Fibroblast of lung (primary cell): Measurements from ENCODE around the gene NCBP2.

Source experiments
- EZH2 ChIP-seq: IDR thresholded peaks from 2 replicates; pipeline ENCODE4 v1.5.1; 2012; ENCODE audit warnings: low read length, control low read depth, mild to moderate bottlenecking; ENCODE audit errors: missing control alignments
- TF ChIP-seq, protein P1 (sequence below), 2 donors: IDR thresholded peaks in 1 of 2; conservative IDR thresholded peaks in 1 of 2; 1 replicate in 1 of 2; 2 replicates in 1 of 2; pipeline ENCODE4 v1.5.1; 2011 to 2012; ENCODE audit warnings: low read length in 2 of 2, control low read depth in 1 of 2, inconsistent platforms in 1 of 2, low read depth in 1 of 2, mild to moderate bottlenecking in 1 of 2

DNA sequence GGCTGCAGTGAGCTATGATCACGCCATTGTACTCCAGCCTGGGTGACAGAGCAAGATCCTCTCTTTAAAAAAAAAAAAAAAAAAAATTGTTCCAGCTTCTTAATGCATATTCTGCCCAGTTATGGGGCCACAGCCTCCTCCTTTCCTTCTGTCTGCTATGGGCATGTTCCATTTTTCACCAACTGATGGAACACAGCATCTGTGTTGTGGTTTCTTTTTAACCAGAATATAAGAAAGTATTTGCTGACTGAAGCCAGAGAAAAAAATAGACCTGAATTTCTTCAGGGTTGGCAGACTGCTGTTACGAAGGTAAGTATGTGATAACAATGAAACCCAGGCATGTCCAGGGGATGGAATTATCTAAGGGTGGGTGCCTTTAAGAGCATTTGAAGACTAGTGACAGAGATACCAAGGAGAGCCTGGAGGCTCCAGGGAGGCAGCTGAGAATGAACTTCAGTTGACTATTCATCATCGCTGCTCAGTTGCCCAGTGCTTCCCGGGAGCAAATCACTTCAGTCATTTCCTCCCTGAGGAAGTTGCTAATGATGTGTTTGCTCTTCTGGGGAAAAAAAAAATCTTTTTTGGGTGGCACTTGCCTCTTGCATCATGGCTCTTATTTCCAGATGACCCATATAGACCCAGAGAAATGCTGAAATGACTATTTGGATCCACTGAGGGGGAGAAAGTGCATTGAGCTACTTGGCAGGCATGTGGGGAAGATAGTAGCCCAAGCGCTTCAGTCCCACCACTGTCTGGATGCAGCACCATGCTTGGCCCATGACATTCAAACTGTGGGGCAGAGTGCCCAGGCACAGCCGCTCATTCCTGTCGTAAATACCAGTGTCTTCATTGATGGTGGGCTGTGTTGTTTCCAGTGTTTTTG, 14.5 kb downstream of the NCBP2 start:
- TF ChIP-seq, protein P1, sequence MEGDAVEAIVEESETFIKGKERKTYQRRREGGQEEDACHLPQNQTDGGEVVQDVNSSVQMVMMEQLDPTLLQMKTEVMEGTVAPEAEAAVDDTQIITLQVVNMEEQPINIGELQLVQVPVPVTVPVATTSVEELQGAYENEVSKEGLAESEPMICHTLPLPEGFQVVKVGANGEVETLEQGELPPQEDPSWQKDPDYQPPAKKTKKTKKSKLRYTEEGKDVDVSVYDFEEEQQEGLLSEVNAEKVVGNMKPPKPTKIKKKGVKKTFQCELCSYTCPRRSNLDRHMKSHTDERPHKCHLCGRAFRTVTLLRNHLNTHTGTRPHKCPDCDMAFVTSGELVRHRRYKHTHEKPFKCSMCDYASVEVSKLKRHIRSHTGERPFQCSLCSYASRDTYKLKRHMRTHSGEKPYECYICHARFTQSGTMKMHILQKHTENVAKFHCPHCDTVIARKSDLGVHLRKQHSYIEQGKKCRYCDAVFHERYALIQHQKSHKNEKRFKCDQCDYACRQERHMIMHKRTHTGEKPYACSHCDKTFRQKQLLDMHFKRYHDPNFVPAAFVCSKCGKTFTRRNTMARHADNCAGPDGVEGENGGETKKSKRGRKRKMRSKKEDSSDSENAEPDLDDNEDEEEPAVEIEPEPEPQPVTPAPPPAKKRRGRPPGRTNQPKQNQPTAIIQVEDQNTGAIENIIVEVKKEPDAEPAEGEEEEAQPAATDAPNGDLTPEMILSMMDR (conservative IDR thresholded peaks at IDR 0.05 in 1 of 2, IDR thresholded peaks at IDR 0.05 in 1 of 2; ENCODE audit: low read depth in 1 of 2, low read length in 2 of 2), result no peak
- no peak for TF ChIP-seq EZH2
